GM23248 (cell line): Measurements from ENCODE around the gene ATP8A1. TPM values are rescaled to one million over a fixed set of nuclear protein-coding genes. Genes with fewer than 3 reads are reported as not detected.

Source experiments
- DNase-seq: peaks from one replicate; pipeline ENCODE4 v3.0.0-alpha.2; 2015
- H2AFZ ChIP-seq: fragments of 200-600 bp; sonication (generic); 2 replicates; pipeline ENCODE4 v1.6.1; 2016; ENCODE audit warnings: antibody characterized with exemption
- H3F3A ChIP-seq: fragments of 200-600 bp; sonication (generic); 2 replicates; pipeline ENCODE4 v1.6.1; 2016; ENCODE audit warnings: mild to moderate bottlenecking, antibody characterized with exemption, mixed run types; ENCODE audit not compliant: insufficient read depth
- H3K27ac ChIP-seq: fragments of 200-600 bp; sonication (generic); 2 replicates; pipeline ENCODE4 v1.5.1; 2016; ENCODE audit warnings: mild to moderate bottlenecking
- H3K27me3 ChIP-seq: fragments of 200-600 bp; sonication (generic); replicated peaks from 2 replicates; pipeline ENCODE4 v1.6.1; 2016; ENCODE audit warnings: mild to moderate bottlenecking; ENCODE audit not compliant: insufficient read depth
- H3K36me3 ChIP-seq: fragments of 200-600 bp; sonication (generic); 2 replicates; pipeline ENCODE4 v1.6.1; 2016; ENCODE audit warnings: low read depth, mild to moderate bottlenecking
- H3K4me1 ChIP-seq: fragments of 200-600 bp; sonication (generic); 2 replicates; pipeline ENCODE4 v1.6.1; 2016; ENCODE audit warnings: mild to moderate bottlenecking; ENCODE audit not compliant: insufficient read depth
- H3K4me2 ChIP-seq: fragments of 200-600 bp; sonication (generic); one replicate; pipeline ENCODE4 v1.6.1; 2016; ENCODE audit warnings: mild to moderate bottlenecking; ENCODE audit not compliant: unreplicated experiment
- H3K4me3 ChIP-seq: fragments of 200-600 bp; sonication (generic); 2 replicates; pipeline ENCODE4 v1.5.1; 2016; ENCODE audit warnings: mild to moderate bottlenecking
- H3K79me2 ChIP-seq: fragments of 200-600 bp; sonication (generic); 2 replicates; pipeline ENCODE4 v1.6.1; 2016; ENCODE audit warnings: mild to moderate bottlenecking; ENCODE audit not compliant: insufficient read depth
- H3K9ac ChIP-seq: fragments of 200-600 bp; sonication (generic); 2 replicates; pipeline ENCODE4 v1.6.1; 2016; ENCODE audit warnings: mild to moderate bottlenecking
- H3K9me2 ChIP-seq: fragments of 200-600 bp; sonication (generic); 2 replicates; pipeline ENCODE4 v1.6.1; 2016; ENCODE audit warnings: mixed run types, mild to moderate bottlenecking, moderate library complexity; ENCODE audit not compliant: insufficient read depth
- H3K9me3 ChIP-seq: fragments of 200-600 bp; sonication (generic); one replicate; pipeline ENCODE4 v1.6.1; 2017; ENCODE audit warnings: low read depth
- H4K20me1 ChIP-seq: fragments of 200-600 bp; sonication (generic); 2 replicates; pipeline ENCODE4 v1.6.0; 2016; ENCODE audit not compliant: insufficient read depth
- EZH2 ChIP-seq: fragments of 200-600 bp; sonication (generic); IDR thresholded peaks from 2 replicates; pipeline ENCODE4 v1.6.1; 2018; ENCODE audit warnings: antibody characterized with exemption, mild to moderate bottlenecking; ENCODE audit not compliant: insufficient read depth, poor library complexity, severe bottlenecking
- EZH2phosphoT487 ChIP-seq: fragments of 200-600 bp; sonication (generic); IDR thresholded peaks from 2 replicates; pipeline ENCODE4 v1.6.1; 2018; ENCODE audit warnings: antibody characterized with exemption, moderate library complexity, mild to moderate bottlenecking, low read depth; ENCODE audit not compliant: insufficient read depth
- WGBS, 2 experiments: methylation state at CpG; one replicate each; pipeline ENCODE4 v1.1.6; 2015 to 2017; ENCODE audit warnings: low lambda C conversion rate in 2 of 2, low coverage in 1 of 2; ENCODE audit errors: missing lambda C conversion rate in 2 of 2; 5-methylcytosine and 5-hydroxymethylcytosine counted together
- in situ Hi-C: fragments of 300-500 bp; cut with MboI; formaldehyde crosslinking; loops from 2 replicates; pipeline ENCODE4 v1.15.0; 2020
- polyA plus RNA-seq: library from polyadenylated mRNA; unstranded; fragments of >200 nt; fragmentation: Nextera tagmentation; extraction: Ambion mirVana; gene quantifications from 2 replicates; pipeline ENCODE4 v1.2.1, GENCODE V29; 2016
- total RNA-seq: library from RNA; depleted of rRNA; stranded (reverse); fragments of >200 nt; shearing (Covaris generic); gene quantifications from 2 replicates; pipeline ENCODE4 v1.2.3, GENCODE V29; 2014

Gene ATP8A1
- total and polyA plus RNA-seq, 2 experiments from 2014 or later, result 0.11 to 0.13 TPM

DNA sequence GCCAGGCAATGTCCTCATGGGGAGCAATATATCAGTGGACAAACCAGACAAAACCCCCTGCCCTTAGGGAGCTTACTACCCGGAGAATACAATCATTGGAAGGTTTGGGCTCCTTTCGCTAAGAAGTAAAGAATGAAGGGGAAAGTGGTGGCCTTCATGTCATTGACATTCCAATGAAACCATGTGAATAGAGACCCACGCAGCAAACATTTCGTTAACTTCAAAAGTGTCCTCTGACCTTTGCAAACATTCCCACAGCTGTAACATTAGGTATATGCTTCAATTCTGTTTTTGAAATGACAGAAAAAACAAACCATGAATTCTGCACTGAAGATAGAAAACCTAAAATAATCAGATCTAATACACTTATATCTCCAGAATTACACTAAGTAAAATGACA, 7.0 kb downstream of the ATP8A1 start:
- Histone ChIP-seq H3F3A (peaks cover 14% of the 10 kb centered on the region), H3K4me2 (no peak overlapping the region), H3K9me2 (no peaks in the 10 kb centered on the region), H3K36me3 (no peaks in the 10 kb centered on the region), H3K27ac (no peak overlapping the region), H3K27me3 (peaks cover 7% of the 10 kb centered on the region; the same call in 1 of the 2 replicates), H2AFZ (no peak overlapping the region), H3K79me2 (no peaks in the 10 kb centered on the region), H3K9ac (no peak overlapping the region), H4K20me1 (no peaks in the 10 kb centered on the region), H3K4me1 (peaks cover 8% of the 10 kb centered on the region), H3K4me3 (no peak overlapping the region), H3K9me3 (no peaks in the 10 kb centered on the region)
- TF ChIP-seq EZH2 (no peak), EZH2phosphoT487 (no peak)
- DNase-seq, result no peak
- in situ Hi-C loops, result no loop called here
- WGBS, 2 experiments, result 62 to 68% methylated on average over 4 of the region's 4 CpGs

DNA sequence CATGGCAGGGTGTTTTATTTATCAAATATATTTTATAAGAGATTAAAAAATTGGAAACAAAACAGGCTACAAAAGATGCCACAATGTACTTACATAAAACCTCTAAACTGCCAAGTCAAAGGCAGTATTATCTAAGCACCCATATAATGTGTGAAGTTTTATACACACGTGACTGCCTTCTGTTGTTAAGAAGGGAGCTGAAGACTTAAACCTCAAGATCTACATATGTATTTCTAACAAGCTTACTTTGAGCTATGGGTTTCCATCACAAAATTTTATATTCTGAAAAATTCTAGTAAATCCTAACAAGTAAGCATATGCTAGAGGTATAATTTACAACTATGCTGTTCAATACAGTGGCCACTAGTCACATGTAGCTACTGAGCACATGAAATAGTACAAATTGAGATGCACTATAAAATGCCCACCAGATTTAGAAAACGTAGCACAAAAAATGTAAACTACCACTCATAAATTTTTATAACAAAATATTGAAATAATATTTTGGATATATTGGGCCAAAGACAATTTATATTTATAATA, 9.8 kb downstream of the ATP8A1 start:
- Histone ChIP-seq H3K27ac (no peak overlapping the region), H3K79me2 (no peaks in the 10 kb centered on the region), H3K9me3 (no peaks in the 10 kb centered on the region), H2AFZ (no peak overlapping the region), H4K20me1 (no peaks in the 10 kb centered on the region), H3K36me3 (no peaks in the 10 kb centered on the region), H3K27me3 (peaks cover 7% of the 10 kb centered on the region; the same call in 1 of the 2 replicates), H3F3A (no peaks in the 10 kb centered on the region), H3K4me3 (no peak overlapping the region), H3K9me2 (no peaks in the 10 kb centered on the region), H3K4me2 (no peak overlapping the region), H3K9ac (no peak overlapping the region), H3K4me1 (no peaks in the 10 kb centered on the region)
- WGBS, 2 experiments, result 49 to 60% methylated on average over 2 of the region's 2 CpGs
- TF ChIP-seq EZH2, result no peak
- TF ChIP-seq EZH2phosphoT487, result no peak
- in situ Hi-C loops, result no loop called here
- no peak for DNase-seq

DNA sequence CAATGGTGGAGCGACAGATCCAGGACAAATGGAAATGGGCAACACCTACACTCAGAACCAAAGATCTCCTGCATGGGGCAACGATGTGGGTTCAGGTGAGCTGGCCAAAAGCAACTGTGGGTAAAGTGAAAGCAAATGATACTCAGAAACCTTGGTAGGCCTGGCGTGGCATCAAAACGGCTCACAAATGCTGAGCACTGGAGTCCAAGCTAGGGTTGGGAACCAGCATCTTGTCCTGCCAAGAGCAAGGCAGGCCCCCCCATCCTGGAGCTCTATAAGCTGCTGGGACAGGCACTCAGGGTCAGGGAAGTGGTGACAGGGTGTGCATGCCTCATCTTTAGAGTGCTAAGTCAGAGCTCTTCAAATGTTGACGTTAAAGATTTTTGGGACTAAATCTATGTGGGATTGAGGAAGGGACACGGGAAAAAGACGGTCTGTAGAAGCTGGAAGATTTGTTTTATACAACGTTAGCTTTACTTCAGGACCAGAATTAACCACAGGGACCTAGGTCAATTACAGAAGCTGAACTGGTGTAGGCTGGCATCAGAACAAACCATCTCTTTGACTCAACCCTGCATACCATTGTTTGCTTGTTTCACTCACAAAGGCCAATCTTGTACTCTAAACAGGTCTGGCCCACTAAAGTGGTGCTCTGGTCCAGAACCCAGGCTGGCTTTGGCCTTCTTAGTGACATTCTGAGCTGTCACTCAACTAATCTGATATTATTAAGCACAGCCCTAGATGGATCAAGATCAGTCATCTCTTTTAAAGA, 10.7 kb downstream of the ATP8A1 start:
- Histone ChIP-seq H3K4me2 (no peak overlapping the region), H3K27ac (no peak overlapping the region), H3K4me1 (no peaks in the 10 kb centered on the region), H2AFZ (no peak overlapping the region), H3K9ac (no peak overlapping the region), H3K79me2 (no peaks in the 10 kb centered on the region), H4K20me1 (no peaks in the 10 kb centered on the region), H3F3A (no peaks in the 10 kb centered on the region), H3K27me3 (peaks cover 7% of the 10 kb centered on the region; the same call in 1 of the 2 replicates), H3K9me3 (no peaks in the 10 kb centered on the region), H3K36me3 (no peaks in the 10 kb centered on the region), H3K9me2 (no peaks in the 10 kb centered on the region), H3K4me3 (no peak overlapping the region)
- in situ Hi-C loops, result no loop called here
- no peak for TF ChIP-seq EZH2
- no peak for TF ChIP-seq EZH2phosphoT487
- WGBS, 2 experiments, result 76 to 77% methylated on average over 8 of the region's 8 CpGs
- no peak for DNase-seq

DNA sequence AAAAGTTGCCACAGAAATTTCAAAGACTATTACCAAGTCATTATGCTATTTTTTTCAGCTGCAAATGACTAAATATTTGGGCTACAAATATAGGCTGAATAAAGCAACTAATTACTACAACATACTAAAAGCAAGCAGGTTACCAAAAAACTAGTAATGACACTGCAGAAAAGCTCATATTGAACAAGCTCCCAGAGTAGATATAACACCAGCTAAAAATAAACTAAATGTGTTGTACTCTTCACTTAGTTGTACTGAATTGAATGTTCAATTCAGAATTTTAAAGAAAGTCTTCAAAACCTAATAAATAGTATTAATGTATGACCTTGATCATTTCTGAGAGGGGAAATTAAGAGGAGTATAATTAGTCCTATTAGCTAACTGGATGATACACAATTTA, 12.0 kb downstream of the ATP8A1 start:
- Histone ChIP-seq H4K20me1 (no peaks in the 10 kb centered on the region), H3F3A (no peaks in the 10 kb centered on the region), H3K27me3 (peaks cover 7% of the 10 kb centered on the region; the same call in 1 of the 2 replicates), H3K4me3 (no peak overlapping the region), H3K36me3 (no peaks in the 10 kb centered on the region), H3K9me3 (no peaks in the 10 kb centered on the region), H3K27ac (no peak overlapping the region), H3K9me2 (no peaks in the 10 kb centered on the region), H2AFZ (no peak overlapping the region), H3K9ac (no peak overlapping the region), H3K4me2 (no peak overlapping the region), H3K4me1 (no peaks in the 10 kb centered on the region), H3K79me2 (no peaks in the 10 kb centered on the region)
- TF ChIP-seq EZH2 (no peak), EZH2phosphoT487 (no peak)
- no peak for DNase-seq
- in situ Hi-C loops, result no loop called here
